DMS153 treated with DMSO at 0.1 percent for 48 hours (cell line): ENCODE results near the gene CYB561D1.

Experiments used
- DNase-seq: peaks from one replicate; lab custom pipeline; 2025; ENCODE audit not compliant: unreplicated experiment; lab: John Stamatoyannopoulos, UW

The CYB561D1 gene

GRCh38 chr1:109546311-109547109 lies 52.6 kb downstream of the CYB561D1 start:
- DNase-seq: peak; percentile 77

- peak; percentile 12 for DNase-seq
Measured at GRCh38 chr1:109547463-109548320, 53.8 kb downstream of the CYB561D1 start.

- DNase-seq: peak; percentile 87
Measured at GRCh38 chr1:109548321-109549267, 54.7 kb downstream of the CYB561D1 start, which contains the start of gene GNAI3. GNAI3 (plus strand) TSS chr1:109548615; CDS start chr1:109548721, 106 bp downstream.
